C4-2B (cell line): ENCODE data around the gene KCNK1.

ENCODE experiments used
- H3K27ac ChIP-seq: fragments of 450-650 bp; 2 replicates; pipeline ENCODE4 v1.5.1; 2017
- CTCF ChIP-seq: fragments of 450-650 bp; conservative IDR thresholded peaks from 2 replicates; pipeline ENCODE4 v1.5.1; 2017; ENCODE audit warnings: mild to moderate bottlenecking
- ZFX ChIP-seq: fragments of 450-650 bp; IDR thresholded peaks from 2 replicates; pipeline ENCODE4 v1.6.1; 2017

Gene KCNK1

DNA sequence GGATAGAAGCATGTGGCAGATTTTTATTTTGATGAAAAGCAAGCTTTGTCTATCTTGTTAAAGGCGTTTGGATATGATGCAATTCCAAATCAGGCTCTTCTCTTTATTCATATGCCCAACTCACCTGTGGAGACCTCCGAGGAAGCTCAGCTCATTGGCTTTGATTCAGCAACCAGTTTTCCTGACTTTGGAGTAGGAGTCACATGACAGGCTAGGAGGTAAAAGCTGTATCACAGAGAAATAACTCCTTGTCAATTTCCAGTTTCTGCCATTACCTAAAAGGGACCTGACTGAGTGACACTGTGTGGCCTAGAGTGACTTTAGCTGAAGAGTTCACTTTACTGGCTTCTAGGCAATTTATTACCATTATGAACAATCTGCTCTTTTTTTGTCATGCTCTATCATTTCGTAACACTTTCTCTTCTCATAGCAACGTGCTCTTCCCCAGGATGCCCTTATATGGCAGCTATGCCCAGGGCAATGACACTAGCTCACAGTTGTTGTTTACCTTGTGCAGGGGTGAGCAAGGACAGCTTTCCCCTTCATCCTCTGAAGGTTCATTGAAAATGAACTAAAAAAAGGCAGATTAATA lies 107.2 kb downstream of the KCNK1 start:
- H3K27ac ChIP-seq: no peak overlapping the region
- TF ChIP-seq ZFX (no peak), CTCF (no peak)
